ENCODE data around the gene ACSM2A.
"Not testable (repeated sequence)": the region's sequence is repeated elsewhere in the genome, so short reads cannot be mapped to it uniquely, and the experiment has no call there.

Gene ACSM2A

DNA sequence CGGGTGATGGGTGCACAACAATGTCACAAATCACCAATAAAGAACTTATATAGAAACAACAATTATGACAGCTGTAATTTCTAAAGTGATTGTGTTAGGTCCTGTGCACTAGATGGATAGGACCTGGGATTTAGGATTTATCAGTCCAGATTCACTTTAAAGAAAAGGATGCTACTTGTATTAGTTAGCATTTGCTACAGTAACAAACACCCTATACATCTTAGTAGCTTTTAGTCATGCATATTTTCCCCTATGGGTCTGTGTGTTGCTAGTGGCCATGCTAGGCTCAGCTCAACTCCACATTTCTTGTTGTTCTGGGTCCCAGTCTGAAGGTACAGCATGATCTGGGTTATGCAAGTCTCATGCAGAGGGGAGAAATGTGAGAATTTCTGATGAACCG is 7.9 kb downstream of the ACSM2A start:
- not testable (repeated sequence) for DNase-seq

DNA sequence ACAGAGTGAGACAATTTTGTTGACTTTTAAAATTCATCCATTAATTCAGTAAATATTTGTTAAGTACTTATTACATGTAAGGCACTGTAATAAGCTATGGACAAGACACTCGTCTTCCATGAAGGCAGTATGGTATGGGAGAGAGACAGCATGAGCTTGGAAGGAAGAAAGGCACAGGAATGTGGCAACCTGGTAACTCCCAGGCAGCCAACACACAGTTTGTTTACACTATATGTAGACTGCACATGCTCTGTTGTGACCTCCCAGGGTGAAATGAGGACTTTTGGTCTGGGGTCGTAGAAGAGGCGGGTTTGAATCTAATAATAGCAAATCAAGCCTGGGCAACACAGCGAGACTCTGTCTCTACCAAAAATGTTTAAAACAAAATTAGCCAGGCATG is 9.0 kb downstream of the ACSM2A start:
- not testable (repeated sequence) for DNase-seq

DNA sequence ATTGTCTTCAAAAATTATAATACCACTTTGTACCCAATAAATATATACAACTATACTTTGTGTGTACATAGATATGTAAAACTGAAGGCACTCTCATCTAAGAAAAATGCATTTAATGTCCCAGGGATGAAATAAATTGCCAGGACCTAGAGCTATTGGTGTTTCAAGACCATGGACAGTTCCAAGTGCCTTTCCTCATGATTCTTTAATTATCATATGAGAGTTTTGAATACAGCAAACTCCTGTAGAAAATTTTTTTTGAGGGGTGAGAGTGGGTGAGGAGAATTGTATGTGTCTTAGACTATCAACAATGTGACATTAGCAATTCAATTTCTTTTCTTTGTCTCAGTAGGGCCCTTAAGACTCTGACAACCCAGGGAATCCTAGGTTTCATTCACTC is 17.6 kb downstream of the ACSM2A start:
- not testable (repeated sequence) for DNase-seq

DNA sequence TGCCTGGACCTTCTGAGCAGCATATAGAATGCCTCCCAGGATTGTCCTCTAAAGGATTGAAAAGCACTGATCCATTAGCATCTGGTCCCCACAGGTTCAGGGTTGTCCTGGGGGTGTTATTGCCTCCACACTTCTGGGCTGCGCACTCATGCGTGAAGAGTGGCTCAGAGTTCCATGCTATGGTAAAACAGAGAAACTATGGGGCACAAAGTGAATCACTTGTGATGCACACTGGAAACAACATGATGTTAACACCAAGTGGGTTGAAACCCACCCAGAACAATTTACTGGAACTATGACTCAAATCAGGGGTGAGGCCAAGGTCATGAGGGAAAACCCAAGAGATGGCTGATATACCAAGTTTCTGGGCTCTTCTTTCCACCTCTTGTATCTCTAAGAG is 18.6 kb downstream of the ACSM2A start:
- DNase-seq: not testable (repeated sequence)

DNA sequence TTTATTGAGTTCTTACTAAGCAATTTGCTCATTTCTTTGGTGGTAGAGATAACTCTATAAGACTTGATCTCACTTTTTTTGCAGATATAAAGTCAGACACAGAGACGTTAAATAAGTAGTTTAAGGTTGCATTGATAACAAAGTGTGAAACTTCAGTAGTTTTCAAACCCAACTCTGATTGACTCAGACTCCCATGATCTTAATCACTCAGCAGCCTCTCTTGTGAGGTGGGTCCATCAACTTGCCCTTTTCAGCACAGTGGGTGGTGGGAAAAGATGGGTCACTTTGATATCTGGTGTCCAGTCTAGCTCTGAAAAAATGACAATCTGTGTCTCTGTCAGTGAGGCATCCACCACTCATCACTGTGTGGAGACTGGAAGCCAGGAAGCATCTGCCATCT is 19.4 kb downstream of the ACSM2A start:
- DNase-seq: not testable (repeated sequence)

DNA sequence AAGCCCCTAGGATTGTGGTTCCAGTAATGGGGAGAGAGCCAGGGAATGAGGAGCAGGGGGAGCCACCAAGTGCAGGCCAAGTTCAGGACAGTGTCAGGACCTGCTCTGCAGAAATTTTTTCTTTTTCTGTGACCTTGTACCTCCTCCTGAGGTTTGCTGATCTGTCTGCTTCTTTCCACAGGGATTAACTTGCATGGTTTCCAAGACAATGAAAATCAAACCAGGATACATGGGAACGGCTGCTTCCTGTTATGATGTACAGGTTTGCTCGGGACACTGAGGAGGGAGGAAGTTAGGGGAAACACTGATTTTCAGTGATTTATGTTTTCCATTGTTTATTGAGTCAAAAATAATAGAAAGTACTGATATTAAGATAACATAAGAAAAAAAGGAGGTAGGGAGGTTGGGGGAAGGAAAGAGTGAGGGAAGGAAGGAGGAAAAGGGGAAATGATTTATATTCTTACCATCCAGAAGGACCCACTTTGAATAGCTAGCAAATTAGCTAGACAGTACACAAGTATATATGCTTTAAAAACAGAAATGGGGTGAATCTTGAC is 25.9 kb downstream of the ACSM2A start:
- DNase-seq: not testable (repeated sequence)

DNA sequence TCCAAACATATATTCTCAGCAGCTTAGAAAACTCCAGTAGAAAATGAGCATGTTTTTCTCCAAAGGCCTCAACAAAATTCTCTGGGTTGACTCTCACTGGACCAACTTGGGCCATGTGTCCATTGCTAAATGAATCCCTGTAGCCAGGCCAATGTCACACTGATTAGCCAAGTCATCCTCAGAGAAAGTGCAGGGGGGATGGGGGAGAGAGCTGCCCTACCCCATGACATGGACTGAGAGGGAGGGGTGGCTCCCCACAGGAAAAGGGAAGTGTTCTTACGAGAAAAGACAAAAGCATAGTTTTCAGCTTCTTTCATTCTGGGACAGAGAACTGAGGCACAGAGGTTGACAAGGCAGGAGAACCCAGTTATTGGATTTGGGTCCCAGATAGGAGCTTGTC is 32.7 kb downstream of the ACSM2A start:
- DNase-seq: not testable (repeated sequence)

DNA sequence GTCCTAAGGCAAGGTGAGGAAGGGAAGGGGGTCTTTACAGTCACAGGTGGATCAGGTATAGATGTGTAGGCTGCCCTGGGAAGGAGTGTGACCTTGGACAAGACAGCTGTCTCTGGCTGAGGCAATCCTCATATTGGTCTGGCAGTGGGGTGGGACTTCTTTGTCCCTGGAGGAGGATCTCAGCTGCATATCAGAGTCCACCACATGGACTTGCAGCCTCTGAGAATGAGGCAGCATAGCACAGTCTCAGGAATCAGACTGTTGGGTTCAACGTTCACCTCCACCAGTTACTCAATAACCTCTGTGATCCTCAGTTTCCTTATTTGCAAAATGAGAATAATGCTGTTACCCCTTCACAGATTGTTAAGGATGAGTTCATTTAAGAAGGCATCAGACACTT is 33.4 kb downstream of the ACSM2A start:
- no peak for DNase-seq

DNA sequence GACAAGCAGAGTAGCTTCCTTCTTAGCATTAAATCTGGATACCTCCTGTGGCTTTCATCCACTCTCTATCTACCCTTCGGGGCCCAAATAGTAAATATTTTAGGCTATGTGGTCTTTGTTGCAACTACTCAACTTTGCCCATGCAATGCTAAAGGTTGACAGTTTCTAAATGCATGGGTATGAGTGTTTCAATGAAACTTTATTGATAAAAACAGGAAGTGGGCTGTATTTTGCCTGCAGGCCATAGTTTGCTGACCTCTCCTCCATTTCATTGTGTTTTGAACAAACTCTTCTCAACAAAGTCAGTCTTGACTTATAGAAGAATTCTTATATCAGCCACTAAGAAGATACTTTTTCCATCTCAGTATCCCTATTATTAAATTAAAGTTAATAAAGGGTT is 34.1 kb downstream of the ACSM2A start:
- no peak for DNase-seq

DNA sequence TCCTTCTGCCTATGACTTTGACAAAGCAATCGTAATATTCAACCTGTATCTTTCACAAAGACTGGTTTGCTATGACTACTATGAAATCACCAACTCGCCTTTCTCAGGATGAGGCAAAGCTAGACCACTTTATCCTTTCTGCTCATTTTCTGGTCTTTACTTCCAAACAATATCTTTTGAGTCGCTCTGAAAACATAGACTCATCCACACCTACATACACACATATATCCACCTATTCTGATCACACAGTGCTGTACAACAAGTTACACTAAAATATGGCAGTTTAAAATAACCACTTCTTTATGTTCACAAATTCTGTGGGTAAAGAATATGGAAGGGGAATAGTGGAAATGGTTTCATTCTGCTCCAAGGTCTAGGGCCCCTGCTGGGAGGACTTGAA is 39.7 kb downstream of the ACSM2A start:
- not testable (repeated sequence) for DNase-seq

DNA sequence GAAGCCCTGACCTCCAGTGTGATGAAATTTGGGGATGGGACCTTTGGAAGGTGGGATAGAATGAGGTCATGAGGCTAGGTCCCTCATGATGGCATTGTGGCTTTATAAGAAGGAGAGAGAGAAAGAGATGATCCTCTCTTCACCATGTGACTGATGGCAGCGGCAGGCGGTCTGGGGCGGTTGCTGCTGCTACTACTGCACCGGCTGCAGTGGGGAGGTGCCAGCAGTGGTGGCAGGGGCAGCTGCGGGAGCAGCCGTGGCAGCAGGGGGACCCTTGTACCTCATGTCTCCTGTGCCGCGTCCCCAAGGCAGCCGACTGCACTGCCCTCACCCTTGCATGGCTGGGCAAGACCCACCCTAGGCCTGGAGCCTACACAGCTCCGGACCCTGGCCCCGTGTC is 40.1 kb downstream of the ACSM2A start:
- DNase-seq: not testable (repeated sequence)

DNA sequence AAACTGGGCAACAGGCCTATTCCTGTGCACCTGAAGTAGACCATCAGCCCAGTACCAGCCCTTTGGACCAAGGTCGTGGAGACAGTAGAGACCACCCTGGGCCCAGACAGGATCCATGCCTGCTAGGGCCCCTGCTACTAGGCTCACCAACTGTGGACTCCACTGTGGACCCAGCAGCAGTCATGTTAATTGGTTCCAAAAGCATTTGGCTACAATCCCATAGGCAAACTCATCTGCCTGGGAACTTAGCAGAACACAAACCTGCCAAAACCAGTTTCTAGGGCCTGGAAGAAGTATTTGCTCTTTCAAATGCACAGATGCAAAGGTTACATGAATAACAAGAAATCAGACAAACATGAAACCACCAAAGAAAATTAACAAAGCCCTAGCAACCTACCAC is 53.1 kb downstream of the ACSM2A start:
- no peak for DNase-seq

DNA sequence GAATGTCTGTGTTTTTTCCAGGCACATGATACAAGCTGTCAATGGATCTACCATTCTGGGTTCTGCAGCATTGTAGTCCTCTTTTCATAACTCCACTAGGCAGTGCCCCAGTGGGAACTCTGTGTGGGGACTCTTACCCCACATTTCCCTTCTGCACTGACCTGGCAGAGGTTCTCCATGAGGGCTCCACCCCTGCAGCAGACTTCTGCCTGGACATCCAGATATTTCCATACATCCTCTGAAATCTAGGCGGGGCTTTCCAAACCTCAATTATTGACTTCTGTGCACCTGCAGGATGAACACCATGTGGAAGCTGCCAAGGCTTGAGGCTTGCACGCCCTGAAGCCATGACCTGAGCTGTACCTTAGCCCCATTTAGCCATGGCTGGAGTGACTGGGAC is 56.0 kb downstream of the ACSM2A start:
- DNase-seq: no peak

DNA sequence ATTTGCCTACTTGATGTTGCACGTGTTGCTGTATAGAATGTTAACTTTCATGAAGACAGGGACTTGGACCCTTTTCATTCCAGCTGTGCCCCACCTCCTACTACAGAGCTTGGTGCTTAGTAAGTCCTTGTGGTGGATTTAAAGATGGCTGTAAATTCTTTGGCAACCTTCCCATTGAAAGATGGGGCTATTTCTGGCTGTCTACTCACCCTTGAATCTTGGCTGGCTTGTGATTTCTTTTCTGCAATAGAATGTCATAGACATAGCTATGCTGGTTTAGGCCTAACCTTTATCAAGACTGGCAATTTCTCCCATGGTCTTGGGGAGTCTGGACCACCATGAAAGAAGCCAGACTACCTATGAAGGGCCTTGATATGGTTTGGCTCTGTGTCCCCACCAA is 59.0 kb downstream of the ACSM2A start:
- DNase-seq: no peak

DNA sequence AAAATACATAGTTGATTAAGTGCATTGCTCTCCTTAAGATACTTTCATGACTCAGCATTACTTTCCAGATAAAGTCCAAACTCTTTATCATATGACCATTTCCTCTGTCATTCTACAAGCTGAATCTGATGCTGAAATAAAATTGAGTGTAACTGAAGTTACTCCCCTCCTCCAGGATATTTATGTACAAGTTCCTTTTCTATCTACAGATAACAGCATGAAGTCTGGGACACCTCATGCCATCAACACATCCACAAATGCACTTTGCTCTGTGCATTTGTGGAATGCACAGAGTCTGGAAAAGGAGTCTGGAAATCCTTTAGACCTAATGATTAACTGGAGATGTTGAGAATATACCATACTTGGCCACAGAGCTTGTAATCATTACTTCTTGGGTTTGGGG is 64.4 kb downstream of the ACSM2A start:
- no peak for DNase-seq

DNA sequence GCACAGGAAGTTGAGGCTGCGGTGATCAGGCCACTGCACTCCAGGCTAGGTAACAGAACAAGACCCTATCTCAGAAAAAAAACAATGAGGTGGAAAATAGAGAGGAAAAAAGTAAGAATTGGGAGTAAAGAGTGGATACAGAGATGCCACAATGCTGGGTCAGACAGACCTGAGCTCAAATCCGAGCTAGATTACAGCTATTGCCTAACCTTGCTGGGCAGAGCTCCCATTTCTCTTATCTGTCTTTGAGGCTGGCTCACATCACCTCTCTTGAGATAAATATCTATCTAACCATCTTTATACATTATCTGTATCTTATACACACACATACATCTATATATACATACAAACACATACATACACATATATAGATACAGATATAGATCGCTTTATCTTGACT is 65.8 kb downstream of the ACSM2A start:
- DNase-seq: no peak

DNA sequence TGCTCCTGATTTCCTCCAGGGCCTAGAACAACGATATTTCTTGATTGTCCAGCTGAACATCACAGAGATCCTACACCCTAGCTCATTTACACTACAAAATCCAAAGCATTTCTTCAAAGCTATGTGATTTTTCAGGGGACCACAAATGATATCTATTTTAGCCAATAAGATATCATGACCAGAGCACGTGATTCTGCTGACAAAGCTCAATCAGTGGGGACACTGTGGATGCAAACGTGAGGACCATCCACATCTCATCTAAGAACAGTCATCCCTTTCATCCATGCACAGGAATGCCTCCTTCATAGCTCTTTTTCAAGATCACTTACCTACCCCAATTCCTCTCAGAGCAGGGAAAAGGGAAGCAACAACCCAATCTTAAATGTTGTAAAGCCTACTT is 67.9 kb downstream of the ACSM2A start:
- no peak for DNase-seq

DNA sequence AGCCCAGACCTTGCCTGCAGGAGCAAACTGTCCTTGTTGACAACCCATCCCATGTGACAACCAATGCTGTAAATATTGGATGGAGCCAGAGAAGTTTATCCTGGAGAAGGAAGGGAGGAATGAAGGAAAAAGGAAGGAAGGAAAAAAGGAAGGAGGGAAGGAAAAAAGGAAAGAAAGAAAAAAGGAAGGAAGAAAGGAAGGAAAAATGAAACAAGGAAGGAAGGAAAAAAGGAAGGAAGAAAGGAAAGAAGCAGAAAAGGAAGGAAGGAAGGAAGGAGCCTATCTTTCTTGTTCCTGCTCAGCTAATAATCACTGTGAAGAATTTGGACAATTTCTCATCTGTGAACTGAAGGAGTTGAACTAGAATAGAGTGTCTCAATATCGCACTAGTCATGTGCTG is 68.8 kb downstream of the ACSM2A start:
- DNase-seq: no peak

DNA sequence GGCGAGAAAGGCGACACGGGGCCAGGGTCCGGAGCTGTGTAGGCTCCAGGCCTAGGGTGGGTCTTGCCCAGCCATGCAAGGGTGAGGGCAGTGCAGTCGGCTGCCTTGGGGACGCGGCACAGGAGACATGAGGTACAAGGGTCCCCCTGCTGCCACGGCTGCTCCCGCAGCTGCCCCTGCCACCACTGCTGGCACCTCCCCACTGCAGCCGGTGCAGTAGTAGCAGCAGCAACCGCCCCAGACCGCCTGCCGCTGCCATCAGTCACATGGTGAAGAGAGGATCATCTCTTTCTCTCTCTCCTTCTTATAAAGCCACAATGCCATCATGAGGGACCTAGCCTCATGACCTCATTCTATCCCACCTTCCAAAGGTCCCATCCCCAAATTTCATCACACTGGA is 80.5 kb downstream of the ACSM2A start:
- not testable (repeated sequence) for DNase-seq

DNA sequence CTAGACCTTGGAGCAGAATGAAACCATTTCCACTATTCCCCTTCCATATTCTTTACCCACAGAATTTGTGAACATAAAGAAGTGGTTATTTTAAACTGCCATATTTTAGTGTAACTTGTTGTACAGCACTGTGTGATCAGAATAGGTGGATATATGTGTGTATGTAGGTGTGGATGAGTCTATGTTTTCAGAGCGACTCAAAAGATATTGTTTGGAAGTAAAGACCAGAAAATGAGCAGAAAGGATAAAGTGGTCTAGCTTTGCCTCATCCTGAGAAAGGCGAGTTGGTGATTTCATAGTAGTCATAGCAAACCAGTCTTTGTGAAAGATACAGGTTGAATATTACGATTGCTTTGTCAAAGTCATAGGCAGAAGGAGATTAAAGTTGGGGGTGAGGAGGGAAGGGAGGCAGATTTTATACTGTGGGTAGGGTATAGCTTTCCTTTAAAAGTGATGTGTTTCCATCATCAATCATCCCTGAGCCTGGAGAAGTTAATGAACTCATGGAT is 81.0 kb downstream of the ACSM2A start:
- DNase-seq: not testable (repeated sequence)

DNA sequence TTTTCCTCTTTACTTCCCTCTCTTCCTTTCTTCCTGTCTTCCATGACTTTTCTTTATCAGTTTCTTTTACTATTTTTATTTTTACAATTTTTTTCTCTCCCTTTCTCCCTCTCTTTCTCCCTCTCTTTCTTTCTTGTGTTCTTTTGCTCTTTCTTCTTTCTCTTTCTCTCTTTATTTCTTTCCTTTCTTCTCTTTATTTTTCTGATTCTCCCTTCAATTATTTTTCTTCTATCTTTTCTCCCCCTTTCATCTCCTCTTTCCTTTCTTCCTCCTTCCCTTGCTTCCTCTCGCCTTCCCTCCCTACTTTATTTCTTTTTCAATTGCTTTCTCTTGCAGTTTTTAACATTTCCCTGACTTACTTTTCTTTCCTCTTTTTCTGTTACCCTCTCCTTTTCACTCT is 85.3 kb downstream of the ACSM2A start:
- not testable (repeated sequence) for DNase-seq
